Right lobe of liver (tissue), 4 donors: ENCODE results near the gene CFHR5.

Experiments used
- POLR2A ChIP-seq: fragments of 450-650 bp; IDR thresholded peaks from one replicate; pipeline ENCODE4 v1.6.1; 2017; ENCODE audit warnings: antibody characterized with exemption, mild to moderate bottlenecking
- TF ChIP-seq, protein P1 (sequence below), 4 donors: fragments of 200-600 bp in 3 of 4; fragments of 450-650 bp in 1 of 4; IDR thresholded peaks; one replicate each; pipeline versions ENCODE4 v1.5.1 to v1.8.0; 2016 to 2022; ENCODE audit warnings: antibody characterized with exemption in 4 of 4, mild to moderate bottlenecking in 2 of 4
- donor health status: DM: no; HTN: no; CAD: no.
- donor health status: DM: no; HTN: no; CAD: no.
- donor health status: DM: no; HTN: yes; CAD: no.

DNA sequence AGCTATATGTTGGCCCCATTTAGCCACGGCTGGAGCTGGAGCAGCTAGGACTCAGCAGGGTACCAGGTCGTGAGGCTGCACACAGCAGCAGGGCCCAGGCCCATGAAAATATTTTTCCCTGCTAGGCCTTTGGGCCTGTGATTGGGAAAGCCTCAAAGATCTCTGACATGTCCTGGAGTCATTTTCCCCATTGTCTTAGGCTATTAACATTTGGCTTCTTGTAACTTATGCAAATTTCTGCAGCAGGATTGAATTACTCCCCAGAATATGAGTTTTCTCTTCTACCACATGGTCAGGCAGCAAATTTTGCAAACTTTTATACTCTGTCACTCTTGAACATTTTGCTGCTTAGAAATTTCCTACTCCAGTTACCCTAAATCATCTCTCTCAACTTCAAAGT is 22.6 kb upstream of the CFHR5 start:
- TF ChIP-seq, protein P1, sequence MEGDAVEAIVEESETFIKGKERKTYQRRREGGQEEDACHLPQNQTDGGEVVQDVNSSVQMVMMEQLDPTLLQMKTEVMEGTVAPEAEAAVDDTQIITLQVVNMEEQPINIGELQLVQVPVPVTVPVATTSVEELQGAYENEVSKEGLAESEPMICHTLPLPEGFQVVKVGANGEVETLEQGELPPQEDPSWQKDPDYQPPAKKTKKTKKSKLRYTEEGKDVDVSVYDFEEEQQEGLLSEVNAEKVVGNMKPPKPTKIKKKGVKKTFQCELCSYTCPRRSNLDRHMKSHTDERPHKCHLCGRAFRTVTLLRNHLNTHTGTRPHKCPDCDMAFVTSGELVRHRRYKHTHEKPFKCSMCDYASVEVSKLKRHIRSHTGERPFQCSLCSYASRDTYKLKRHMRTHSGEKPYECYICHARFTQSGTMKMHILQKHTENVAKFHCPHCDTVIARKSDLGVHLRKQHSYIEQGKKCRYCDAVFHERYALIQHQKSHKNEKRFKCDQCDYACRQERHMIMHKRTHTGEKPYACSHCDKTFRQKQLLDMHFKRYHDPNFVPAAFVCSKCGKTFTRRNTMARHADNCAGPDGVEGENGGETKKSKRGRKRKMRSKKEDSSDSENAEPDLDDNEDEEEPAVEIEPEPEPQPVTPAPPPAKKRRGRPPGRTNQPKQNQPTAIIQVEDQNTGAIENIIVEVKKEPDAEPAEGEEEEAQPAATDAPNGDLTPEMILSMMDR (IDR thresholded peaks at IDR 0.05): no peak
- no peak for TF ChIP-seq POLR2A
